Immature natural killer cell (primary cell): ENCODE results near the gene VIT. TPM values are rescaled to one million over a fixed set of nuclear protein-coding genes. Genes with fewer than 3 reads are reported as not detected.

ENCODE experiments used
- DNase-seq, 3 donors: peaks; one replicate each; pipeline ENCODE4 v3.0.0; 2022; ENCODE audit warnings: mixed read lengths in 1 of 3
- H3K27ac Mint-ChIP-seq, 6 donors: one replicate each; pipeline ENCODE4 v1.8.0; 2020; ENCODE audit warnings: mixed read lengths in 6 of 6, mild to moderate bottlenecking in 5 of 6, inconsistent platforms in 4 of 6, moderate library complexity in 3 of 6
- H3K27me3 Mint-ChIP-seq, 3 donors: one replicate each; pipeline ENCODE4 v1.8.0; 2020 to 2021; ENCODE audit warnings: low read depth in 3 of 3, mild to moderate bottlenecking in 3 of 3, mixed read lengths in 3 of 3, moderate library complexity in 3 of 3, inconsistent platforms in 1 of 3
- H3K36me3 Mint-ChIP-seq, 3 donors: one replicate each; pipeline ENCODE4 v1.8.0; 2020; ENCODE audit warnings: mixed read lengths in 3 of 3, inconsistent platforms in 2 of 3, mild to moderate bottlenecking in 2 of 3
- H3K4me1 Mint-ChIP-seq, 2 donors: one replicate each; pipeline ENCODE4 v1.8.0; 2020; ENCODE audit warnings: inconsistent platforms in 2 of 2, mild to moderate bottlenecking in 2 of 2, mixed read lengths in 2 of 2, moderate library complexity in 1 of 2
- H3K4me3 Mint-ChIP-seq, 5 donors: one replicate each; pipeline ENCODE4 v1.8.0; 2020; ENCODE audit warnings: mild to moderate bottlenecking in 5 of 5, mixed read lengths in 5 of 5, inconsistent platforms in 3 of 5, moderate library complexity in 3 of 5
- H3K9me3 Mint-ChIP-seq, 6 donors: one replicate each; pipeline ENCODE4 v1.8.0; 2020; ENCODE audit warnings: mild to moderate bottlenecking in 6 of 6, mixed read lengths in 6 of 6, inconsistent platforms in 4 of 6, moderate library complexity in 3 of 6
- polyA plus RNA-seq, 3 donors: library from polyadenylated mRNA; unstranded; fragments of 300-500 nt; fragmentation: Illumina TruSeq; gene quantifications; one replicate each; pipeline ENCODE4 v1.2.3, GENCODE V29; 2021

Gene VIT
- polyA plus RNA-seq, 3 donors from 2014 or later: 1.2 to 4.7 TPM; not detected in 1

GRCh38 chr2:36861896-36862295 is 165.4 kb downstream of the VIT start:
- H3K4me3 Mint-ChIP-seq: no peak overlapping the region
- H3K9me3 Mint-ChIP-seq: no peaks in the 10 kb centered on the region
- no peak for DNase-seq
- H3K4me1 Mint-ChIP-seq: peaks cover 3 to 6% of the 10 kb centered on the region in 2 donors
- H3K36me3 Mint-ChIP-seq: peaks cover 36 to 60% (median 56%) of the 10 kb centered on the region in 3 donors
- H3K27me3 Mint-ChIP-seq: peaks cover 0 to 2% (median 0%) of the 10 kb centered on the region in 3 donors
- peak overlapping the region in 1 of 6 donors; percentile 60 for H3K27ac Mint-ChIP-seq

Other genes starting within 250 kb of the VIT start
- 1 to 10 TPM; 2.5 to 6.8 (median 2.8) TPM for gene FEZ2, start 98.5 kb upstream of the VIT start, polyA plus RNA-seq